HG03045 (cell line): ENCODE data around the gene TNFRSF21.
"Not testable (repeated sequence)": the region's sequence is repeated elsewhere in the genome, so short reads cannot be mapped to it uniquely, and the experiment has no call there.

ENCODE experiments used
- ATAC-seq: cut with Tn5 transposase; IDR thresholded peaks from one replicate; pipeline ENCODE4 v1.9.1; 2021; ENCODE audit warnings: mild to moderate bottlenecking, moderate library complexity; ENCODE audit not compliant: unreplicated experiment

TNFRSF21 gene

GRCh38 chr6:47290124-47290834 lies 19.4 kb downstream of the TNFRSF21 start:
- ATAC-seq = no peak

DNA sequence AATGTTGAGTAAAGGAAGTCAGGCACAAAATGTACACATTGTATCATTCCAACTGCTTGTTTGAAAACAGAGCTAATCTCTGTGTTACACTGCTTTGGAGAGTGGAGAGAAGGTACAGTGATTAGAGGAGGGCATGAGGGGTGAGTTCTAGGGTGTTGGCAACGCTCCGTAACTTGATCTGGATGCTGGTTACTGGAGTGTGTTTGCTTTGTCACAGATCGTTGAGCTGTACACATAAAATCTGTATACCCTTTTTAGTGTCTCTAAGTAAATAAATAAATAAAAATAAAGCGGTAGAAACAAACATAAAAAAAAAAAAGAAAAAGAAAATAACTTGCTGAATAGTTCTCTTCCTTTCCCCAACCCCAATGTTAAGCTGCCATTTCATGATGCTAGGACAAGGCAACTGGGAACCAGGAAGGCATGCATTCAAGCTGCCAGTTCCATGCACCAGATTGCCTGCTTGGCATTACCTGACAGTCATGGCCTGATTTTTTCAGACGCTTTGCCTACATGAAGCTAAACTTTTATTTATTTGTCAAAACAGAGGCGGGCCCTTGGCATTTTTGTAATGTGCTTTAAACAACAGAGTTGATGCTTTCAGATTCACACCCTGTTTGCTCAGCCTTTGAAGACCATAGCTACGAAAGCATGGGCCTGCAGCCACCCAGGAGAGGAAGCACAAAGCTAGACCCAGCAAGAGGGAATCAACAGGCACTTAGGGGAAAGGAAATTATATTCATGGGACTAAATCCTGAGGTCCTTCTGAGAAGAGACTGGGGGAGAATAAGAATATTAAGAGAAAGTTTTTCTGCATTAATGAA lies 21.2 kb downstream of the TNFRSF21 start:
- ATAC-seq = no peak

DNA sequence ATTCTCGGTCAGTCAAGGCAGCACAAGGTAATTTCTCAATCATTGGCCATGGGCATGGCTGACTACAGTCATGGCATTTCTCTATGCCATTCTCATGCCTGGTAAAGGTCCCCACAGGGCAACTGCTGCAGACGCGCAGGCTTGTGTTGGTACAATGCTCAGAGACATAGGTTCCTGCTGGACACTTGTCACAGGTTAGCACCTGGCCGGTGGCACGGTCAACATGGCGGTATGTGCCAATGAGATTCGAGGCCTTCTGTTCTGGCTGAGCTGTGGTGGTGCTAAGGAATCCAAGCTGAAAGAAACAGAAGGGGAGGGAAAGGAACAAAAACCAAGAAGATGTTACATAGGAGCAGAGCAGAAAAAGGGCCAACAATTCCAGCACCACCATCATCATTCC lies 23.4 kb downstream of the TNFRSF21 start:
- ATAC-seq = no peak

DNA sequence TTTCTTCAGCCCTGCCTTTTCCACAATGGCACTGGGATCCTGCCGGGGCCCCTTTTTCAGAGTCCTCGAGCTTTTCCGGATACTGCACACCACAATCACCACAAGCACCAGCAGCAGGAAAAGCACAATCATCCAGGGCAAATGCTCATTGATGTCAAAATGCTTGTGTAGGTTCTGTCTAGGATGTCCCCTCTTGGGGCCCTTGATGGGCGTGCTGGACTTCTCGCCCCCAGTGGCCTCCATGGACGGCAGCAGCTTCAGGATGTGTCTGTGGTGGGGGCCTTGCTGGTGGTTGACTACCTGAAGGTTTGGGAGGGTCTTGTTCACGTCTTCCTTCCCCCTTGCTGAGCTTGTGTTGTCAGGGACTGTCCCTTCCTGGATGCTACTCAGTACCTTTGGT lies 25.7 kb downstream of the TNFRSF21 start:
- ATAC-seq = no peak

DNA sequence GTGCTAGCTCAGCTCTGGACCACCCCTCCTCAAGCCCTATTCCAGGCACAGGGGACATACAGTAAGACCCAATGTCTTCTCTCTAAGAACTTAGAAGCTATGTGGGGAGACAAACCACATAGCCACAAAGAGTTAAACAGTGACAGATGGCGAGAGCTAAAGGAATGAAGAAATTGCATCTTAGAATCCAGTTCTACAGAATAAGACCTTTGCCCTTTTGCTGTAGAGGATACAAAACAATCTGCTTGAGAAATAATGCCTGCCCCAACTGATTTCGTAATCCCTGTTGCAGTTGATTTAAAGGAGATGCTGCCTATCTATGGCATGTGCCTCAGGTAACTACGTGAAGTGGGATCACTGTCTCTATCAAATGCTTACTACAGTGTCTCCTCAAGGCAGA lies 31.2 kb downstream of the TNFRSF21 start:
- no peak for ATAC-seq

DNA sequence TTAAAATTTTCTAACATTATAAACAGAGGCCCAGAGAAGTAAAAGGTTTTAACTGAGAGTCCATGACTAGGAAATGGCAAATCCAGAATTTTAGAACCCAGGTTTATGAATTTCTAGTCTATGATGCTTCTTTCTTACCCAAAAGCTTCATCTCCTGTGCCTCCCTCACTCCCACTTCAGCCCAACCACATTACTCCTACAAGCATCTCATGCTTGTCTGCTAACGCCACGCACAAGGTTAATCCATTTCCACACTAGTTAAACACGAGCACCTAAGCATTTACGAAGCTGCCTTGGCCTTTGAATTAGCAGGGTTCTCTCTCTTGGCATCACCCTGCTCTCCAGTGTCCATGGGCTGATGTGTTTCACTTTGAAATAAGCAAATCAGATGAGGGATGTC lies 32.0 kb downstream of the TNFRSF21 start:
- ATAC-seq = no peak

DNA sequence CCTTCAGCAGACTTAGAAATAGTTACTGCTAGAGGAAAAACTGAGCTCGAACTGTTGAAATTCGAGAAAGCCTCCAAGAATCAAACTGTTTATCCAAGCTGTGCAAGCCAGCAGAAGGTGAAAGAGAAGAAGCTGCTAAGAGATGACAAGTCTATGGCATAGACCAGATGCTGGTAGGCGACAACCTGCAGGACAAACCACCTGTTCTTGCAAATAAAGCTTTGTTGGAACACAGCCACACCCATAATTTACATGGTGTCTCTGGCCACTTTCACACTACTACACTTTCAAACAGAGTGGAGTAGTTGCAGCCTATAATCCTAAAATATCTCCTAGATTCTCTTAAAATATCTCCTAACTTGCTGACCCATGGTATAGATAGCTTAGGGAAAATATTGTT lies 33.3 kb downstream of the TNFRSF21 start:
- no peak for ATAC-seq

- no peak for ATAC-seq
These were observed 34.1 kb downstream of the TNFRSF21 start for GRCh38 chr6:47275640-47276039.

DNA sequence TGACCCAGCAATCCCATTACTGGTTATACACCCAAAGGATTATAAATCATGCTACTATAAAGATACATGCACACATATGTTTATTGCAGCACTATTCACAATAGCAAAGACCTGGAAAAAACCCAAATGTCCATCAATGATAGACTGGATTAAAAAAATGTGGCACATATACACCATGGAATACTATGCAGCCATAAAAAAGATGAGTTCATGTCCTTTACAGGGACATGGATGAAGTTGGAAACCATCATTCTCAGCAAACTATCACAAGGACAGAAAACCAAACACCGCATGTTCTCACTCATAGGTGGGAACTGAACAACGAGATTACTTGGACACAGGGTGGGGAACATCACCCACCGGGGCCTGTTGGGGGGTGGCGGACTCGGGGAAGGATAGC lies 34.6 kb downstream of the TNFRSF21 start:
- not testable (repeated sequence) for ATAC-seq

GRCh38 chr6:47268572-47269187 lies 41.0 kb downstream of the TNFRSF21 start:
- no peak for ATAC-seq

GRCh38 chr6:47267301-47267700 lies 42.4 kb downstream of the TNFRSF21 start:
- ATAC-seq = no peak

GRCh38 chr6:47265971-47266370 lies 43.7 kb downstream of the TNFRSF21 start:
- ATAC-seq = no peak

GRCh38 chr6:47264775-47265184 lies 44.9 kb downstream of the TNFRSF21 start:
- ATAC-seq = no peak

DNA sequence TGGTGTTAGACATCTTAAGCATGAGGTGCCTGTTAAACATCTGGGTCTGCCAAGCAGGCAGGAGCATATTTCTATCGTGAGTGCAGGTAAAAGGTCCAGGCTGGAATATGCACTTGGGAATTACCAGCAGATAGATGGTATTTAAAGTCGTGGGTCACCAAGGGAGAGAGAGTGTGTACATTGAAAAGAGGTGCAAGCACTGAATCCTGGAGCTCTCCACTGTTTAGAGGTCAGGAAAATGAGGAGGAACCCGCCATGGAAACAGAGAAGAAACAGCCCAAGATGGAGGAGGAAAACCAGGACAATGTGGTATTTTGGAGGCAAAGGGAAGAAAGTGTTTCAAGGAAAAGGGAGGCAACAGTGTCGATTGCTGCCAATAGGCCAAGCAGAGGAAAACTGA lies 46.4 kb downstream of the TNFRSF21 start:
- ATAC-seq = no peak

- no peak for ATAC-seq
These were observed 47.5 kb downstream of the TNFRSF21 start for GRCh38 chr6:47262231-47262630.

DNA sequence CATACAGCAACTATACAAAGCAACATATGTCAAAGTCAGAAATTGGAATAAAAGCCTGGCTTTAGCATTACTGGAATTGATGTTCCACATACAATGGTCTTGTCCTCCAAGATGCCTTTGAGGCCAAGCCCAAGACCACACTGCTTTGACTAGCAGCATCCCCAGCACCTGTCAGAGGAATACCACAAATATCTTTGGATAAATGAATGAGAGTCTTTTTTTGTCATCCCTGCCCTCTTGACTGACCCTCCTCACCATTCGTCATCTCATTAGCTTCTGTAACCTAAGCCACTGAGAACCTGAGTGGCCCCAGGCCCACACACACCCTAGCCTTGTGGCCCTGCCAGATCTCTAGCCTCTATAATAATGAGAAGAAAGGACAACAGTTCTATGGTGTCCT lies 48.5 kb downstream of the TNFRSF21 start:
- no peak for ATAC-seq

- ATAC-seq = no peak
These were observed 49.7 kb downstream of the TNFRSF21 start for GRCh38 chr6:47260021-47260420.

- no peak for ATAC-seq
These were observed 50.9 kb downstream of the TNFRSF21 start for GRCh38 chr6:47258724-47259347.

DNA sequence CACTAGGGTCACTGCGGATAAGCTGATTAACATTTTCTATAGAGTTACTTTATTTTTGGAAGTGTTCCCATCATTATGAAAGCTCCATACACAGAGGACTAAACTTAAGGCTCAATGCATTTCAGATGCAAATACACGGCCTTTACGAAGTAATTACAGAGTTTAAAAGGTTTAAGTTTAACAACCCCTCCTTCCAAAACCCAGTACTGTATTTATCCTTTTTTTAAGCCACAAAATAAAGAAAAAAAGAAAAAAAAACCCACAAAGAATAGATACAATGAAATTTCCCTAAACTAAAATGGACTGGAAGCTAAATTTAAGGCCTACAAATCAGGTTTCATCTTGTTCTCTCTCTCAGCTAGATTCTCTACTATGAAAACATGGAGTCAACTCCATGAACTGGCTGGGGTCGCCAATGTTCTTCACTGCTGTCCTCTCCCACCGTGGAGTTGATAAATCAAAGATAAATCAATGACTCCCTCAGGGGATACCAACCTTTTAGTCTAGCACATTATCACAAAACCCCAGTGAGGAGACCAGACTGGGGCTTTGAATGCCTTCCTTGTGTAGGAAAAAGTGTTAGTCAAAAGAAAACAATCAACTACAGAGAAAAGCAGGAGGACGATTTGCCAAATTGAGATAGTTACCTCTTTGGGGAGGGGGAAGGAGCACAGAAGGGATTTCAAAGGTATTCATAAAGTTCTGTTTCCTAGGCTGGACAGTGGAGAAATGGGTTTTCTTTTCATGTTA lies 52.5 kb downstream of the TNFRSF21 start:
- ATAC-seq = no peak

DNA sequence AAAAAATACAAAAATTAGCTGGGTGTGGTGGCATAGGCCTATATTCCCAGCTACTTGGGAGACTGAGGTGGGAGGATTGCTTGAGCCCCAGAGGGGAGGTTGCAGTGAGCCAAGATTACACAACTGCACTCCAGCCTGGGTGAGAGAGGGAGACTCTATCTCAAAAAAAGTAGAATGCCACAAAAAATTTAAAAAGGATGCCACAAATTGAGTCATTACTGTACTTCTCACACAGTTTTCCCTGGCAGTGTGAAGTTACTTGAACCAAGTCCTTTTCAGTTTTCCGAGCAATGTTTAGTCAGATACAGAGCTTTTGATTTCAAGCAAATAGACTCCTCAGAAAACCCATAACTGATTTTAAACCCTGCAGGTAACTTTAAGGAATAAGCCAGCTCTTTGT lies 53.3 kb downstream of the TNFRSF21 start:
- ATAC-seq = no peak

DNA sequence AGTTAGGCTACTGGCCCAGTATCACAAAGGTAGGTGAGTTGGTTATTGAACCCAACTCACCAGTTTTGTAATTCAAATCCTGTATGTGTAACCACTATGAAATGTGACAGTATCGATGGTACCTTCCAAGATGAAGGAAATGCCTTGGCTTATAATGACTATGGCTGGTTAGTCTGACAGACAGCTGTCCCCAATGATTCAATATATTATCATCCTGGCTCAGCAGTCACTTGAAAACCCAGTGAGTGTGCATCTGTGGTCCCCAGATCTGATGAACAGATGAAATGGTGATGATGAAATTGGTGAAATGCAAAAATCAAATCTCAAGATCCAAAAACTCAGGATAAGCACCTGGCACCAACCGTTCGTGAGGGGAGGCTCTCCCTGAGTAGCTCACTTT lies 54.8 kb downstream of the TNFRSF21 start:
- ATAC-seq = no peak
